Measurements from ENCODE around the gene ZNF536. TPM values are rescaled to one million over a fixed set of nuclear protein-coding genes. Genes with fewer than 3 reads are reported as not detected.

ZNF536 gene
- total and polyA plus RNA-seq, 2 of the 4 experiments (the other 2 are of a cell fraction) = not detected

GRCh38 chr19:30563691-30564090 is 191.5 kb downstream of the ZNF536 start:
- Histone ChIP-seq H3K4me2 (ENCODE audit: low read depth, low read length) (no peak overlapping the region), H2AFZ (replicated peaks; ENCODE audit: low read length, poor library complexity) (no peak overlapping the region), H3K18ac (ENCODE audit: low read depth, low read length) (no peak overlapping the region), H3K9me1 (ENCODE audit: insufficient read depth, low read length) (no peaks in the 10 kb centered on the region), H3K23ac (ENCODE audit: low read depth, low read length) (no peak overlapping the region), H3K79me1 (ENCODE audit: low read depth in 1 of 2, low read length in 2 of 2) (no peaks in the 10 kb centered on the region), H3K27me3 (ENCODE audit: control insufficient read depth, insufficient read depth, low read length) (no peaks in the 10 kb centered on the region), H3K56ac (ENCODE audit: extremely low read depth, insufficient read depth, low read length) (no peak overlapping the region), H3K27ac (ENCODE audit: insufficient read depth, low read length) (no peak overlapping the region), H4K91ac (ENCODE audit: insufficient read depth, low read depth, low read length) (no peak overlapping the region), H2BK120ac (ENCODE audit: low read depth, low read length) (no peak overlapping the region), H3K9ac (ENCODE audit: low read depth, low read length) (no peak overlapping the region), H3K14ac (replicated peaks; ENCODE audit: low read depth, low read length) (no peak overlapping the region), H2AK5ac (ENCODE audit: low read depth, low read length) (no peak overlapping the region), H4K8ac (ENCODE audit: low read depth in 2 of 2, low read length in 2 of 2) (no peak overlapping the region), H4K5ac (ENCODE audit: low read depth, low read length) (no peak overlapping the region), H2AK9ac (replicated peaks; ENCODE audit: low read depth, low read length, poor library complexity) (no peak overlapping the region), H4K20me1 (ENCODE audit: insufficient read depth, low read length) (no peaks in the 10 kb centered on the region), H2BK15ac (ENCODE audit: low read depth, low read length) (no peak overlapping the region), H2BK20ac (ENCODE audit: low read depth, low read length) (no peak overlapping the region), H3K4me3 (ENCODE audit: insufficient read depth, low read depth, low read length) (no peak overlapping the region), H2BK5ac (ENCODE audit: low read depth, low read length, poor library complexity, severe bottlenecking) (no peak overlapping the region), H3K4ac (ENCODE audit: low read depth, low read length) (no peak overlapping the region), H3K36me3 (ENCODE audit: control insufficient read depth, insufficient read depth, low read length) (no peaks in the 10 kb centered on the region), H3K9me3 (ENCODE audit: control insufficient read depth, insufficient read depth, low read length) (peaks cover 24% of the 10 kb centered on the region), H3K4me1 (ENCODE audit: control insufficient read depth, insufficient read depth, low read length) (no peaks in the 10 kb centered on the region)
- dilution Hi-C loops (cut with HindIII; ENCODE audit: low sequenced_read_pairs, unreplicated experiment) (no loop called here), in situ Hi-C loops (cut with MboI; ENCODE audit: low sequenced_read_pairs) (no loop called here), intact Hi-C loops (cut with micrococcal nuclease) (no loop called here)
- no CpG with 5 or more reads among the region's 3 CpGs for WGBS, 2 experiments (ENCODE audit: extremely low coverage in 2 of 2, insufficient read length in 1 of 2)
- no TSS peak for BruUV-seq (replicated peaks)
- ChIA-PET CTCF (no interaction called here), POLR2A (ENCODE audit: unreplicated experiment) (no interaction called here)
- ATAC-seq (ENCODE audit: low read depth) (no peak), DNase-seq (no peak)
- no peak for TF ChIP-seq MAZ (IDR thresholded peaks at IDR 0.05; ENCODE audit: borderline replicate concordance, low read depth, low read length)
- no peak for TF ChIP-seq RCOR1 (IDR thresholded peaks at IDR 0.05; ENCODE audit: insufficient replicate concordance, low read length)
- TF ChIP-seq FOS (IDR thresholded peaks at IDR 0.05; ENCODE audit: low read depth, low read length) = no peak
- TF ChIP-seq MAFK (IDR thresholded peaks at IDR 0.05; ENCODE audit: low read depth, low read length) = no peak
- no peak for TF ChIP-seq RFX5 (IDR thresholded peaks at IDR 0.05; ENCODE audit: low read depth, low read length)
- TF ChIP-seq ELK1 (IDR thresholded peaks at IDR 0.05; ENCODE audit: borderline replicate concordance, low read depth, low read length) = no peak
- no peak for TF ChIP-seq POLR2A (IDR thresholded peaks at IDR 0.05; ENCODE audit: low read depth, low read length)
- TF ChIP-seq, protein P1, sequence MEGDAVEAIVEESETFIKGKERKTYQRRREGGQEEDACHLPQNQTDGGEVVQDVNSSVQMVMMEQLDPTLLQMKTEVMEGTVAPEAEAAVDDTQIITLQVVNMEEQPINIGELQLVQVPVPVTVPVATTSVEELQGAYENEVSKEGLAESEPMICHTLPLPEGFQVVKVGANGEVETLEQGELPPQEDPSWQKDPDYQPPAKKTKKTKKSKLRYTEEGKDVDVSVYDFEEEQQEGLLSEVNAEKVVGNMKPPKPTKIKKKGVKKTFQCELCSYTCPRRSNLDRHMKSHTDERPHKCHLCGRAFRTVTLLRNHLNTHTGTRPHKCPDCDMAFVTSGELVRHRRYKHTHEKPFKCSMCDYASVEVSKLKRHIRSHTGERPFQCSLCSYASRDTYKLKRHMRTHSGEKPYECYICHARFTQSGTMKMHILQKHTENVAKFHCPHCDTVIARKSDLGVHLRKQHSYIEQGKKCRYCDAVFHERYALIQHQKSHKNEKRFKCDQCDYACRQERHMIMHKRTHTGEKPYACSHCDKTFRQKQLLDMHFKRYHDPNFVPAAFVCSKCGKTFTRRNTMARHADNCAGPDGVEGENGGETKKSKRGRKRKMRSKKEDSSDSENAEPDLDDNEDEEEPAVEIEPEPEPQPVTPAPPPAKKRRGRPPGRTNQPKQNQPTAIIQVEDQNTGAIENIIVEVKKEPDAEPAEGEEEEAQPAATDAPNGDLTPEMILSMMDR (conservative IDR thresholded peaks at IDR 0.05; ENCODE audit: low read depth, low read length) = no peak
- no peak for TF ChIP-seq BHLHE40 (IDR thresholded peaks at IDR 0.05; ENCODE audit: low read depth, low read length)
- no peak for TF ChIP-seq NFE2L2 (IDR thresholded peaks at IDR 0.05; ENCODE audit: low read depth, low read length)
- TF ChIP-seq CHD1 (IDR thresholded peaks at IDR 0.05; ENCODE audit: low read depth, low read length) = no peak
- no peak for TF ChIP-seq SMC3 (IDR thresholded peaks at IDR 0.05; ENCODE audit: low read depth, low read length)
- no peak for TF ChIP-seq RAD21 (IDR thresholded peaks at IDR 0.05; ENCODE audit: low read length)
- TF ChIP-seq CEBPB (IDR thresholded peaks at IDR 0.05; ENCODE audit: low read depth, low read length) = no peak
- TF ChIP-seq, protein P2, sequence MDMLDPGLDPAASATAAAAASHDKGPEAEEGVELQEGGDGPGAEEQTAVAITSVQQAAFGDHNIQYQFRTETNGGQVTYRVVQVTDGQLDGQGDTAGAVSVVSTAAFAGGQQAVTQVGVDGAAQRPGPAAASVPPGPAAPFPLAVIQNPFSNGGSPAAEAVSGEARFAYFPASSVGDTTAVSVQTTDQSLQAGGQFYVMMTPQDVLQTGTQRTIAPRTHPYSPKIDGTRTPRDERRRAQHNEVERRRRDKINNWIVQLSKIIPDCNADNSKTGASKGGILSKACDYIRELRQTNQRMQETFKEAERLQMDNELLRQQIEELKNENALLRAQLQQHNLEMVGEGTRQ (IDR thresholded peaks at IDR 0.05; ENCODE audit: low read depth, low read length) = no peak

Measured in IMR-90 (cell line).